Measurements from ENCODE around the gene IGDCC3.

Gene IGDCC3

DNA sequence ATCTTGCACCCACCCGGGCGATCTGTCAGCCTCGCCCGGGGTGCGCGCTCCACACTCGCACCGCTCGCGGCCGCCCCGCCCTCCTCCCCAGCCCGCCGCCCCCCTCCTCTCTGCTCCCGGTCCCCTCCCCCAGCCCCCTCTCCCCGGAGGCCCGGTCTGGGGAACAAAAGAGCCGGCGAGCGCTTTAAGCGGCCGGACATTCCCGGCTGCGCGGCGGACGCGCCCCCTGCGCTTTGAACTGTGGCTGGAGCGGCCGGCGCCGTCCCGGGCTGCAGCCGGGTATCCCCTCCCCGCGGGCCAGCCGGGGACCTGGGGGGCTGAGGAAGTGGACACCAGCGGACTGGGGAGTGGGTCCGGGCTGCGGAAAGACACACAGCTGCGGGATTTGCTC, at the start of gene IGDCC3:
Gene IGDCC3, minus strand, starts transcription at position 27 of the 391 bp plus-strand sequence. CDS start 214 bp downstream, outside the sequence.
- no peak within 1 kb of the TSS for H3K27ac ChIP-seq
- no peak for TF ChIP-seq POLR2AphosphoS5 (IDR thresholded peaks at IDR 0.05; ENCODE audit: borderline replicate concordance, low read depth, low read length)
- TF ChIP-seq EZH2 (IDR thresholded peaks at IDR 0.05): no peak
- no peak for TF ChIP-seq FOXP2 (optimal IDR thresholded peaks at IDR 0.05; ENCODE audit: control extremely low read depth, extremely low read length, insufficient read depth)
- no peaks in the 10 kb centered on the region for H3K36me3 ChIP-seq (ENCODE audit: insufficient read depth, low read length)
- H3K4me3 ChIP-seq: peak within 1 kb of the TSS; percentile 77
- H3K9ac ChIP-seq (ENCODE audit: insufficient read length): no peak within 1 kb of the TSS
- no peak for DNase-seq (ENCODE audit: low read depth, low spot score)
- no peaks in the 10 kb centered on the region for H3K9me3 ChIP-seq (ENCODE audit: low read depth, low read length)

DNA sequence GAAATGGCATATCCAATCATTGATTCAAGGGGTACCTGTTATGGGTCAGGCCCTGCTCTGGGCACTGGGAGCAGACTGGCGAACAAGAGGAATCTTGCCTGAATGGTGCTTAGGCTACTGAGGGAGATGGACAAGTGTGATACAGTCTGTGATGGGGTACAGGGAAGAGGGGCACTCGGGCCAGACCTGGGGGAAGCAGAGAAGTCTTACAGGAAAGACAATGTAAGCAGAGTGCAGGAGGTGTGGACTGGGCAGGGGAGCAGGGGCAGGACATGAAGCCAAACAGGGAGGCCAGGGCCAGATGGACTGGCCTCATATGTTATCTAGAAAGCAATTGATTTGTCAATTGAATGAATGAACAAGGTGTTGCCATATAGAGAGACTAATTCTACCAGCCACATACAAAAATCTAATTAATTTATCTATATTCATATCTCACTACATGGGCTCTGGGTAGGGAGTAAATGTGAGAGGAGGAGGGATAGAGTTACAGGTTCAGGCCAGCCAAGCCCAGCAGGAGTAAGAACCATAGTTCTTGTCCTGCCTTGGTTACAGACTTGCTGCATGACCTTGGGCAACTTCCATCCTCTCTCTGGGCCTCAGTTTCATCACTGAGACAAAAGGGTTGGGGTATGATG, 48.5 kb upstream of the IGDCC3 start:
- no peak overlapping the region for H3K9ac ChIP-seq (ENCODE audit: insufficient read length)
- no peaks in the 10 kb centered on the region for H3K36me3 ChIP-seq (ENCODE audit: insufficient read depth, low read length)
- no peaks in the 10 kb centered on the region for H3K9me3 ChIP-seq (ENCODE audit: low read depth, low read length)
- DNase-seq (ENCODE audit: low read depth, low spot score): no peak
- H3K27ac ChIP-seq: no peak overlapping the region
- no peak overlapping the region for H3K4me3 ChIP-seq
- TF ChIP-seq POLR2AphosphoS5 (IDR thresholded peaks at IDR 0.05; ENCODE audit: borderline replicate concordance, low read depth, low read length) (no peak), FOXP2 (optimal IDR thresholded peaks at IDR 0.05; ENCODE audit: control extremely low read depth, extremely low read length, insufficient read depth) (no peak), EZH2 (IDR thresholded peaks at IDR 0.05) (no peak)

DNA sequence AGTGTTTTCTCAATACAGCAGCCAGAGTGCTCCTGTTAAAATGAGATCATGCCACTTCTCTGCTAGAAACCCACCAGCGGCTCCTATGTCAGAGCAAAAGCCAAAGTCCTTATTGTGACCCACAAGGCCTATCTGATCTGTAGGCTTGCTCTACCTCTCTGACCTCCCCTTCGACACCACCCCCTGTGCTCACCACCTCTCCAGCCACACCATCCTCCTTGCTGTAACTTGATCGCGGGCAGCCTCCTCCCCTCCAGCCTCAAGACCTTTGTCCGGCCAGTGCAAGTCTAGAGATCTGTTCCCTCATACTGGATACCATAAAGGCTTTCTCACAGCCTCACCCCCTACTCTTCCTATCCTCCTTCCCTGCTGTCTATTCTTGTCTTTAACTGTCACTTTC, 46.9 kb upstream of the IGDCC3 start:
- TF ChIP-seq FOXP2 (optimal IDR thresholded peaks at IDR 0.05; ENCODE audit: control extremely low read depth, extremely low read length, insufficient read depth): no peak
- no peak for TF ChIP-seq EZH2 (IDR thresholded peaks at IDR 0.05)
- TF ChIP-seq POLR2AphosphoS5 (IDR thresholded peaks at IDR 0.05; ENCODE audit: borderline replicate concordance, low read depth, low read length): no peak
- Histone ChIP-seq H3K4me3 (no peak overlapping the region), H3K27ac (no peak overlapping the region), H3K36me3 (ENCODE audit: insufficient read depth, low read length) (no peaks in the 10 kb centered on the region), H3K9ac (ENCODE audit: insufficient read length) (no peak overlapping the region), H3K9me3 (ENCODE audit: low read depth, low read length) (no peaks in the 10 kb centered on the region)
- no peak for DNase-seq (ENCODE audit: low read depth, low spot score)

DNA sequence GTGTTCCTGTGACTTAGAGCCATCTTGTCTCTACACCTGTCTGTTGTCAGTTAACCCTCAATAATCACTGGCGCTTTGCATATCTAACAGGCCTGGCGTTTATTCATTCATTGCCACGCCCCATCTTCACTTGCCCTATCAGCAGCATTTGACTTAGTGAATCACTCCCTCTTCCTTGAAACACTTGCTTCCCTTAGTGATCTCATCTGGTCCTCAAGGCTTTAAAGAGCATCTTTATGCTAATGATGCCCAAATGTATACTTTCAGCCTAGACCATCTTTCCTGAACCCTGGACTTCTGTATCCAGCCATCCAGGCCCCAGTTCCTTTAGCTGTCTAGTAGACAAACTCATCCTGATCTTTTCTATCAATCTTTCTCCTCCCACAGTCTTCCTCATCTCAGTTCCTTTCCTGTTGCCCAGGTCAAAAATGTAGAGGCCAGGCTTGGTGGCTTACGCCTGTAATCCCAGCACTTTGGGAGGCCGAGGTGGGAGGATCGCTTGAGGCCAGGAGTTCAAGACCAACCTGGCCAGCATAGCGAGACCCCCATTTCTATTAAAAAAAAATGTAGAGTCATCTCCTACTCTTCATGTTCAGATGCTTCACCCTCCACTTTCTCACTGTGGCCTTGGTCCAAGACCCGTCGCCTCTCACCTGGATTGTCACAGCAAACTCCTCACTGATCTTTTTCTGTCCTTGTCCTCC, 46.3 kb upstream of the IGDCC3 start:
- H3K9ac ChIP-seq (ENCODE audit: insufficient read length): no peak overlapping the region
- H3K9me3 ChIP-seq (ENCODE audit: low read depth, low read length): no peaks in the 10 kb centered on the region
- H3K36me3 ChIP-seq (ENCODE audit: insufficient read depth, low read length): no peaks in the 10 kb centered on the region
- TF ChIP-seq EZH2 (IDR thresholded peaks at IDR 0.05) (no peak), FOXP2 (optimal IDR thresholded peaks at IDR 0.05; ENCODE audit: control extremely low read depth, extremely low read length, insufficient read depth) (no peak), POLR2AphosphoS5 (IDR thresholded peaks at IDR 0.05; ENCODE audit: borderline replicate concordance, low read depth, low read length) (no peak)
- H3K27ac ChIP-seq: no peak overlapping the region
- DNase-seq (ENCODE audit: low read depth, low spot score): no peak
- no peak overlapping the region for H3K4me3 ChIP-seq

DNA sequence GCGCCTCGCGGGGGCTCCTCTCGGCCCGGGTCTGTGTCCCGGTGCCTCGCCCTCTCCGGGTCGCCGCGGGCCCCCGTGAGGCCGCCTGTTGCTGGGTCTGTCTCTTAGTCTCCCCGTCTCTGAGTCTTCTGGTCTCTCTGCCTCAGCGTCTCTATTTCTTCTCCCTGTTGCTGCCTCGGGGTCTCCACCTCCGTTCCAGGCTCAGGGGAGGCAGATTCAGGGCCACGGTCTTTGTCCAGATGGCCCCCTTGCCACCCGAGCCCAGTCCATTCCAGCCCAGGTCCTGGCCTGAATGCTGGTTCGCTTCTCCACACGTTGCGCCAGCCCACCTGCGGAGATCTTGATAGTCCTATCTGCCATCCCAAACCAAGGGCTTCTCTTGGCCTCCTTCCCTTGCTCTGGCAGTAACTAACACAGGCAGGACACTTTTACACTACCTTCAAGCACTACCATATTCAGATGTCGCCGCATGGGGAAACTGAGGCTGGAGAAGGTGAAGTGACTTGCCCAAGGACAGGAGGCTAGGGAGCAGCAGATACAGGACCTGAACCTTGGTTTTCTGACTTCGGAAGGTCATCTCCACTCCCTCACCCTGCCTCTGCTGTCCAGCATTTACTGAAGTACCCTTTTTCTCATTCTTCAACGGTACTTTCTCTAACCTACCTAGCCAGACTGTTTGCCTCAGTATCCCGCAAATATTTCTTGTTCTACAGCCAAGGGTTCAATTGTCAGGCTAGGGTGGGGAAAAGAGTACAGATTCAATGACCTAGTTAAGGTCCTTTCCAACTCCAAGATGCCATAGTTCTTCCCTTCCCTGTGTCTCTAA, 45.6 kb upstream of the IGDCC3 start:
- Histone ChIP-seq H3K9ac (ENCODE audit: insufficient read length) (no peak overlapping the region), H3K27ac (no peak overlapping the region), H3K9me3 (ENCODE audit: low read depth, low read length) (no peaks in the 10 kb centered on the region), H3K4me3 (peak overlapping the region; percentile 65), H3K36me3 (ENCODE audit: insufficient read depth, low read length) (no peaks in the 10 kb centered on the region)
- TF ChIP-seq POLR2AphosphoS5 (IDR thresholded peaks at IDR 0.05; ENCODE audit: borderline replicate concordance, low read depth, low read length) (no peak), FOXP2 (optimal IDR thresholded peaks at IDR 0.05; ENCODE audit: control extremely low read depth, extremely low read length, insufficient read depth) (no peak), EZH2 (IDR thresholded peaks at IDR 0.05) (no peak)
- no peak for DNase-seq (ENCODE audit: low read depth, low spot score)

DNA sequence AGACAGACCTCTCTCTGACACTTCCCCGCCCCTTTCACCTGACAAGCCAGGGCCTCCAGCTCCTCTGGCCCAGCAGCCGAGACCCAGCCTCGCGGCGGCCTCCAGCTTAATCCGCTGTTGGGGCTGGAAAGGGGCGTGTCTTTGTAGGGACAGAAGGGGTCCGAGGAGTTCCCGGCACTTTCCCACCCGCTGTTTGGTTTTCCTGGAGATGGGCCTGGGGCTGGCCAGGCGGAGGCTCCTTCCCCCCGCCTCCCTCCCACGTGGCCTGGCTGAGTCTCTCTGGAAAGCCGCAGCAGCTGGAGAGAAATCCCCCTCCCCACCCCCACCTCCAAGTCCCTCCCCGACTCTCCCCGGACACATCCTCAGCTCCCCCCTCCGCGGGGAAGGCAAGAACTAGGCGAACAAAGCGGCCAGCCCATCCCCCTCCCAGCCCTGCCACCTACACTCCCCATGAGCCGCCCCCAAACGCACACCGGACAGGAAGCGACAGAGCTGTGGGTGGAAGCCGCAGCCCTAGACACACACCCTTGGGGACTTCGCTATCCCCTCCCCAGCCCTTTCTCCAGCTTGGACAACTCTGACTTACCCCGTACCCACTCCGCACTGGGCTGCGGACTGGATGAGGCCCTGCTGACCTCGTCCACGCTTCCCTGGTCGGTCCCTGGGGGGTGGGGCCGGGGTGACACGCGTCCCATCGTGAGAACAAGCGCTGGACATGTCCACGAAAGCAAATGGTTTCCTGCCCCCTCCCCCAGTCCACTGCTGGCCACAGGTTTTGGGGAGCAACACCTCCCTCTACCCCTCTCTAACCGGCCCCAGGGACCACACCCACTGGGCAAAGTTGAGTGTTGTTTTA, 43.8 kb upstream of the IGDCC3 start:
- H3K9me3 ChIP-seq (ENCODE audit: low read depth, low read length): no peaks in the 10 kb centered on the region
- no peak overlapping the region for H3K9ac ChIP-seq (ENCODE audit: insufficient read length)
- H3K27ac ChIP-seq: no peak overlapping the region
- H3K4me3 ChIP-seq: peak overlapping the region; percentile 81
- no peaks in the 10 kb centered on the region for H3K36me3 ChIP-seq (ENCODE audit: insufficient read depth, low read length)
- TF ChIP-seq EZH2 (IDR thresholded peaks at IDR 0.05): no peak
- no peak for TF ChIP-seq POLR2AphosphoS5 (IDR thresholded peaks at IDR 0.05; ENCODE audit: borderline replicate concordance, low read depth, low read length)
- TF ChIP-seq FOXP2 (optimal IDR thresholded peaks at IDR 0.05; ENCODE audit: control extremely low read depth, extremely low read length, insufficient read depth): no peak
- DNase-seq (ENCODE audit: low read depth, low spot score): no peak

DNA sequence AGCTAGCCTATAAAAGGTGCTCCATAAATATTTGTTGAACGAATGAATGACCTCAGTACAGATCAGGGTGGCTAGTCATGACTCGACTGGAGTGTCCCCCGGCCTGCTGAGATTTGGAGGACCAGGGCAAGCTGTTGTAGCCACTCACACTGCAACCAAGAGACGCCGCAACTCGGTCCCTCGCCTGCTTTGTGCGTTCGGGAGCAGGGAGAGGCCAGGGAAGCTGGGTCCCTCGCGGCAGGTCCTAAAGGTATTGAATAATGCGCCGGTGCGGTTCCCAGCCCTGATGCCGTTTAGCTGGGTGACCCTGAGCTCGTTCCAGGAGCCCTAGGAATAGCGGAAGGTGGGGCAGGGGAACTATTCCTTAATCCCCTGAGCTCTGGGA, 43.2 kb upstream of the IGDCC3 start:
- Histone ChIP-seq H3K36me3 (ENCODE audit: insufficient read depth, low read length) (no peaks in the 10 kb centered on the region), H3K9ac (ENCODE audit: insufficient read length) (no peak overlapping the region), H3K27ac (no peak overlapping the region), H3K9me3 (ENCODE audit: low read depth, low read length) (no peaks in the 10 kb centered on the region), H3K4me3 (no peak overlapping the region)
- no peak for DNase-seq (ENCODE audit: low read depth, low spot score)
- TF ChIP-seq FOXP2 (optimal IDR thresholded peaks at IDR 0.05; ENCODE audit: control extremely low read depth, extremely low read length, insufficient read depth) (no peak), EZH2 (IDR thresholded peaks at IDR 0.05) (no peak), POLR2AphosphoS5 (IDR thresholded peaks at IDR 0.05; ENCODE audit: borderline replicate concordance, low read depth, low read length) (no peak)

Data from SK-N-MC (cell line).